GM21423 (cell line): ENCODE results near the gene POFUT2.

Source experiments
- ATAC-seq: cut with Tn5 transposase; IDR thresholded peaks from one replicate; pipeline ENCODE4 v1.9.1; 2021; ENCODE audit warnings: mild to moderate bottlenecking, moderate library complexity; ENCODE audit not compliant: unreplicated experiment

Gene POFUT2

DNA sequence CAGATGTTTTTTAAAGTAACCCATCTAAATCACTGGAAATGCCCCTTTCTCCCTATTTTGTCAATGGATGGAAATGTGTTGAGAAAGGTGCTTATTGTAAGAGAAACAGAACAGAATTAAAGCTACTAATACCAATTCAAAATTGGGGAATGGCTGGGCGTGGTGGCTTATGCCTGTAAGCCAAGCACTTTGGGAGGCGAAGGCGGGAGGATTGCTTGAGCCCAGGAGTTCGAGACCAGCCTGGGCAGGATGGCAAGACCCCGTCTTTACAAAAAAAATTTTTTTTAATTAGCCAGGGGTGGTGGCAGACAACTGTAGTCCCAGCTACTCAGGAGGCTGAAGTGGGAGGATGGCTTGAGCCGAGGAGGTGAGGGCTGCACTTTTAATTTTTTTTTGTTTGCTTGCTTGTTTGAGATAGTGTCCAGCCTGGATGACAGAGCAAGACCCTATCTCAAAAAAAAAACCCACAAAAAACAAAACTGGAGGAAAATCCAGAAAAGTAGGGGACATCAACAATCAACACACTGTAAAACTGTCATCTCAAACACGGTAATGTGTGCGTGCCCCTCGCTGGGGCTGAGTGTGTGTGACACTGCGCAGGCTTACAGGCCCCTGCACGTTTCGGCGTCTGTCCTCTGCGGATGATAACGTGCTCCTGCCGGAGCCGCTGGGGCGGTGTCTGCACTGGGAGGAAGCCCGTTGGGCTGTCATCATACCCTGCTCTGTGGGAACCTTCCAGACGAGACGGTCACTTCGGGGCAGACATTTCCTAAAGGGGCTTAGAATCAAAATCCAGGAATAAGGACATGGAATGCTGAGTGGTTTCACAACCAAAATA, 11.6 kb upstream of the POFUT2 start:
- no peak for ATAC-seq

DNA sequence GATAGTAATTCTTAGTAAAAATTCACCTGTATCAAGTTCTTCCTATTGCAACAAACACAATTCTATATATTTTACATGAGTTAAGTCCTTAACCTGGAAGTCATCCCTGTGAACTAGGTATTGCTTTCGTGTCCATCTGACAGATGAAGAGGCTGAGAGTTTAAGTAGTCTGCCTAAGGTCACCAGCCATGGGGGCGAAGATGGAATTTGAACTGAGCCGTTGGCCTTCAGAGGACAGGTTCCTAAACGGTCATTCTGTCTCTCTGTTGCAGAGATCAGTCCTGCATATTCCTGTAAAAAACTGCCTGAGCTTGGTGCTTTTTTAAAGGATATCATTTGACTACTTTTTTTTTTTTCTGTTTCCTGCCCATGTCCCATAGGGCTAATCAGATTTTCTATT, 10.2 kb upstream of the POFUT2 start:
- no peak for ATAC-seq

DNA sequence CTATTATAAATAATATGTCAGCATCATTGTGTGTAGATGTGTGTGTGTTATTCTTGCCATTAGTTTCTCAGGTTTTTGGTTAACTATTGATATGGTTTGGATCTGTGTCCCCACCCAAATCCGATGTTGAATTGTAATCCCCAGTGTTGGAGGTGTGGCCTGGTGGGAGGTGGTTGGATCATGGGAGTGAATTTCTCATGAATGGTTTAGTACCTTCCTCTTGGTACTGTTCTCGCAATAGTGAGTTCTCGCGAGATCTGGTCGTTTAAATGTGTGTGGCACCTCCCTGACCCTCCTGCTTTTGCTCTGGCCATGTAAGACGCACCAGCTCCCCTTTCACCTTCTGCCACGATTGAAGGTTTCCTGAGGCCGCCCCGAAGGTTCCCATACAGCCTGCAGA, 9.6 kb upstream of the POFUT2 start:
- no peak for ATAC-seq

DNA sequence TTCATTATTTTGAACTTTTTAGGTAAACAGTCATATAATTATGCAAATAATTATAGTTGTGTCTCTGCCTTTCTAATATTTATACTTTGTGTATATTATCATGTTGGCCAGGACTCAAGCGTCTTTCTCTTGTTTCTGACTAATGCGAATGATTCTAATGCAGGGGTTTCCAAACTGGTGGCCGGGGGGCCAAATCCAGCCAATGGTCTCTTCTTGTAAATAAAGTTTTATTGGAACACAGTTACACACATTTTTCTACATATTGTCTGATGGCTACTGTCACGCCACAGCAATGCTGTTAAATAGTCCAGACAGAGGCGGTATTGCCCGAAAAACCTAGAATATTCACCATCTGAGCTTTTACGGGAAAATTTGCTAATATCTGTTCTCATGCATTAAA, 8.9 kb upstream of the POFUT2 start:
- no peak for ATAC-seq

DNA sequence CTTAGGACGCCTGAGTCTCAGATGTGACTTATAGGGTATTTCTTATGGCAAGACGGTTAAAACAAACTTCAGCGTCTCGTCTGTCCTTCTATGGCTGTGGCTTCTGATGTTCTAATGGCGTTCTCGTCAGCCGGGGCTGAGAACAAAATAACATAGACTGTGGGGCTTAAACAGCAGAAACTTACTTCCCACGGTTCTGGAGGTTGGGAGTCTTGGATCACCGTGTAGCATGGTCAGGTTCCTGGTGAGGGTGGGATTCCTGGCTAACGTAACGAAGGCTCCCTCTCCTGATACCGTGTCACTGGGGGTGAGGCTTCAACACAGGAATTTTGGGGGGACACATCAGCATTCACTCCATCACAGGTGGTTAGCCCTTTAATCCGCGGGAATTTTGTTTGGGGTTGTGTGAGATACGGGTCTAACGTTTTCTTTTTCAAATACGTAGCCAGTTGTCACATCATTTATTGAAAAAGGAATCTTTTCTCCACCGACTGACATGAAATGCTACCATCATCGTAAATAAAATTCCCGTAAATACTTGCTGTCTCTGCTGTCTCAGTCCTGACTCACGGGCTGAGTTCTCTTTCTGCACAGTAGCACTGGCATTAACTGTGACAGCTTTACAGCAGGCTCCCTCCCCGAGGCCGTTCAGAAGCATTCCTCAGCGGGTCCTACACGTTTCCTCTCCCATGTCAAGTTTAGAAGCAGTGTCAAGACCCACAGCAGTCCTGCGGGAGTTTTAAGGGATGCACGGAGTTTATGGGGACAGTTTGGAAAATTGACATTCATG, 8.1 kb upstream of the POFUT2 start:
- ATAC-seq = no peak

DNA sequence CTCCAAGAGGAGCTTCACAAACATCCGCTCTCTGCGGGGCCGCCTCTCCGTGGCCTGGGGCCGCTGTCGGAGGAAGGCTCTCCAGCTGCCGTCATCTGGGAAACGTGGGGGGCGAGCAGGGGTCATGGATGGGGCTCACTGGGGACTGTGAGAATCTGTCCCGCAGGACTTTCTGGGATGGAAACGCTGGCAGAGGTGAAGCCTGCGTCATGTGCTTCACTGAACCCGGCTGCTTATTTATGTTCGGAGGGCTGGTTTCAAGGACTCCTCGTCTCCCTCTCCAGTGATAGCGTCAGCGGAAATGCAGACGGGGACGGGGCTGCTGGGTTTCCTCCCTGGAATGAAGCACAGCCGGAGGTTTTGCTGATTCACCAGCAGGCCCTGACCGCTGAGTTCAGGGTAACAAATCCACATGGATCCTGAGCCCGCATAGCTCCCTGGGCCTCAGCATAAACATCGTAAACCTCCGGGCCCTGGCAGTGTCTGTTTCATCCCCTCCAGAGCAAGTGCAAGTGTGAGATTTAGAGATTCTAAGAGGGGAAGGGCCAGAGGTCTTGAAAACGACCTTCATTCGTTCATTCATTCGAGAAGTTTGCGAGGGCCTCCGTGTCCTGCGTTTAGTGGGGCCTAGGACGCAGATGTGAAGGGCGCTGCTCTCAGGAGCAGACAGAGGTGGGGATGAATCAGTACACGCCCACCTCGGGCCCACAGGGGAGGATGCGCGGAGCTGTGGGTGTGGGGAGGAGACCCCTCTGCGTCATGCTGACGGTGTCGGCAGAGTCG, 7.0 kb upstream of the POFUT2 start:
- no peak for ATAC-seq

DNA sequence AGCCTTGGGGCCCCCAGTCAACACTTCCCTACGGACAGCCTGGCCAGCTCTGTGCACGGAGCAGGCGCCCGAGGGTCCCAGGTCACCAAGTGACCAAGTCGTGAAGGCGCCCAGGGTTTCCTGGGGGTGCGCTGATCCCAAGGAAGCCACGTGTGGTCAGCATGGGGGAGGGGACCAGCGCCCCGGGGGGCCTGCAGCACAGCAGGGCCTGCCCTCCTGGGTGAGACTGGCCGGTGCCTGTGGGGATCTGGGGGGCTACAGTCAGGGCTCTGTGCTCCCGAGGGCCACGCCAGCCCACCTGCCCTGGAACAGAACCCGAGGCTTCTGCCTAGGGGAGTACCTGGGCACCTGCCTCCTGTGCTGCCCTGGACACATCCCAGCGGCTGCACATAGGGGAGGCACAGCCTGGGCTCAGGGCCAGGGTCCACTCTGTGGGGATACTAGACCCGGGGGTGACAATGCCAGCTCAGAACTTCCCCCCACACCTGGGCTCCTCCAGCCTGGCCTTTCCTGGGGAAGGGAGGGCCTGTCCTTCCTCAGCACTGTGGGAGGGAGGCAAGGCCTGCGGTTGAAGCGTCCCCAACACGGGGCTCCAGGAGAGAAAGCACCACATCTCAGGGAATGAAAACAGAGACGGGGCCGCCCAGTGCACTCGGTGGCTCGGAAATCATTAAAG, 6.2 kb upstream of the POFUT2 start:
- ATAC-seq = no peak

DNA sequence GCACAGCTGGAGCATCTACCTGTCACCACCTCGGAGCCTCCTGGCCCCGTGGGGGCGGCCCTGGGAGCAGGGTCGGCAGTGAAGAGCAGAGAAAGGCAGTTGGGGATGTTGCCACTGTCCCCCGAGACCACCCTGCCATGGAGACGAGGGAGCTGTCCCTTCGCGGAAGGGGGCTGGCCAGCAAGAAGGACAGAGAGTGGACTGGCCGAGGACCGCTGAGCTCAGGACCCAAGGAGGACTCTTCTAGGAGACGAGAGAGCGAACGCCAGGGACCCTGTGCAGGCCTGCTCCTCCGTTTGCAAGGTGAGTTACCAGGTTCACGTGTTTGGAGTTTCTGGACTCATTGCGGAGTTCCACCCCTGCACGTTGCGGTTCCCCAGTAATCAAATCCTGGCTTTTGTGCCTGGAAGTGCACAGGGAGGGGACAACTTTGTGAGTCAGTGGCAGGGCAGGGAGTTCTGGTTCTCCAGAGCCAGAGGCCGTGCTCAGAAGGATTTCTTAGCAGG, 5.6 kb upstream of the POFUT2 start:
- no peak for ATAC-seq

DNA sequence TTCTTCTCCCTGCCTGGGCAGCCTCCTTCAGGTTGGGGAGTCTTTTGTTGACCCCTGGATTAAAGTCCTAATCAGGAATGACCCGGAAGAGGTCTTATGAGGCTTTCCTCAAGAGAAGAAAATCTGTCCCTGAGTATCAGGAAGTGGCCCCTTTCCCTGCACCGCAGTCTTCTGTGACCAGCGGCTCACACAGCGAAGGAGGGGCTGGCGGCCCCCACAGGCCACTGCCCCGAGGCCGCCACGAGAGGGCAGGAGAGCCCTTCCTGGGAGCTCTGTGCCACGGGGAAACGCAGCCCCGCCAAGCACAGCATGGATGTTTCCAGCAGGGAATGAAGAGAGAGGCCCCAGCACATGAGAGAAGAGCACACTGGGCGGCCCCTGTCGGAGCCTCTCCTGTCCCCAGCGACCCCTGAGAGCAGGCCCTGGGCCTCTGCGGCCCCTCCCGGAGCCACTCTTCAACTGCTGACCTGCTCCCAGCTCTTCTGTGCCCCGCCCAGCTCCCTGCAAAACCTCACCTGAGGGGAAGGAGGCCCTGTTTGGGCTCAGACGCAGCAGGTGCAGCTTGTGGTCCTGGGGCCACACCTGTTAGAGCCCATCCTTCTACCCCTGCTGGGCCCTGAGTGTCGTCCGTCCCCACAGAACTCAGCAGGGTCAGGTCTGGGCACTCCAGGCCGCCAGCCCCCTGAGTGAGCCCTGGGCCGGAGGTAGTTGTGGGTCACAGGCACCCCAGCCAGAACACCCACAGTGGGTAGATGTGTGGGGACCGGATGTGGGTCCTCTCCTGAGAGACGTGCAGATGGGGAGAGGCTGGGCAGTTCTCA, 4.9 kb upstream of the POFUT2 start:
- ATAC-seq = no peak

DNA sequence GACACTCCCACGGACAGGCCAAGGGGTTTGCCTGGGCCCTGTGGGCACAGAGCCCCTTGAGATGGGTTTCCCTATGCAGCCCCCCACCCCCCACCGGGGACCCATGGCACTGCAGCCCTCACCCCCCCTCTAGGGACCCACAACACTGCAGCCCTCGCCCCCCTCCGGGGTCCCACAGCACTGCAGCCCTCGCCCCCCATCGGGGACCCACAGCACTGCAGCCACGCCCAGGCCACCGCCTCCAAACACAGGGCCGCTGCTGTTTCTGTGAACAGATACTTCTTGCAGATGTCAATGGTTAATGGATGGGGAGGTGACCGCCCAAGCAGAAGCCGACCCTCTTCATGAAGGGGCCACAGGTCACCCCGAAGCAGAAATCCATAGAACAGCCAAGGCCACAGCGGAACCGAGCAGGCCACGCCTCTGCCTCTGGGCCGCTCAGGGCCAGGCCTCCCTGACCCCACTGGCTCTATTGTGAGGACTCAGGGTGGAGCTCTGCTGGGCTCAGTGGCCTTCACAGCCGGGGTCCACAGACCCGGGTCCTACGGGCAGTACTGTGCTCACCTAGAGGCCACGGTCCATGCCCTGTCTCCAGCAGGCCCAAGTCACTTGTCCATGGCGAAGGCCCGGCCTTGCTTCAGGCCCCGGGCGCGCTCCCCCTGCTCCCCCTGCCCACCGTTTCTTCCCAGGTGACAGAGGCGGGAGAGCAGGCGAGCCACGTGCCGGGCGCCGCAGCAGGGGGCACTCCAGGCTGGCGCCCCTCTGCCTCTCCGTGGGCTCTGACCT, 4.1 kb upstream of the POFUT2 start:
- ATAC-seq = no peak

DNA sequence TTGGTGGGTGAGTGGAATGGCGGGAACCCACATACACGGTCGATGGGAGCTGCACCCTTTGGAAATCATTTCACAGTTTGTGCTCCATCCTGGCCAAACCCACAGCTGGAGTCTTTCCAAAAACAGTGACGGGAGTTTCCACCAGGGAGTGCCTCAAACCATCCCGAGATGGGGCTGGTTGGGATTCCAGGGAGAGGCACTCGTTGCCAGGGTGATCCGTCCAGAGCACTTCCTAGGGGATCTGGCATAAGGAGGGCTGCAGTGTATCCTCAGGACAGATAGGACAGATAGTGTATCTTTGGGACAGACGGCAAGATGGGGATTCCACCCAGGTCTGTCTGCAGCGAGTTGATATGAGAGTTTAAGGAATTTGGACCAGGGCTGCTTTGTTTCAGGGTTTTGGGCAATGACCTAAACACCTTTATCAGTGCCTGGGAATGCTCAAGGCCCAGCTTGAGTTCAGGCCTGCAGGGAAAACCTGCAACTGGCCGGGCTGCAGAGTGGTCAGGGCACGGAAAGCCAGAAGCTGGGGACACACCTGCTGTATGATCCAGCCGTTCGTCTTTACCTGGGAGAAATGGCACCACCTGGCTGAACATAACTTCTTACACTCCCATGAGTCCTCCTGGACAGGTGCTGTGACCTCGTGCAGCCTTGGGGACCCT, 3.4 kb upstream of the POFUT2 start:
- ATAC-seq = no peak

DNA sequence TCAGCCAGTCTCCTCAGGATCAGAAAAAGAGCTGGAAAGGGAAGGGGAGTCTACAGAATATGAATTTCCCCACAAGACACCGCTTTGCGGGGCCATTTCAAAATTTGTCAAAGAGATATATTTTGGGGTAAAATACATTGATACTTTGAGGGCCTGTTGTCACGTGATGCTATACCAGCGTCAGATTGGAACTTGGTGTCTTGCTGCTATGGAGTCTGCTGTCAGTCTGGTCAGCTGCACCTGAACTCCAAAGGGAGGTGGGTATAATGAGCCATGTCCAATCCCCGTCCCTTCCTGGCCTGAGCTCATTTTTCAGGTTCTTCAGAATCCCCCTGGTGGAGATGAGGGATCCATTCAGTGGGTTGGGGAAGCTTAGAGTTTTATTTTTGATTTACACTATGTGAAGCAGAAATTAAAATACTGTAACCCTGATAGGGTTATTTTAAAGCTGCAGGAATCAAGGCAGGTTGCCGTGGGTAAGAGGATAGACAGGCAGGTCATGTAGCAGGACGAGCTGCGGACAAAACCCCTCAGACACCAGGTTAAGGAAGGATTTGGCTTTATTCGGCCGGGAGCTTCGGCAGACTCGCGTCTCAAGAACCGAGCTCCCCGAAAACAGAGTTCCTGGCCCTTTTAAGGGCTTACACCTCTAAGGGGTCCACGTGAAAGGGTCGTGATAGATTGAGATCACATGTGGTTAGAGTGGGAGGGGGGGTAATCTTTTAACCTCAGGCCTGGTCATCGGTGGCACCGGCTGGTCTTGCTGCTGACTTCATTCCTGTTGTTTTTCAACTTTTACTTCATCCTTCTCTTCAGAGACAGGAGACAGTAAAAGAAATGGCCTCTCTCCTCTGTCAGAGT, 2.2 kb upstream of the POFUT2 start:
- no peak for ATAC-seq

DNA sequence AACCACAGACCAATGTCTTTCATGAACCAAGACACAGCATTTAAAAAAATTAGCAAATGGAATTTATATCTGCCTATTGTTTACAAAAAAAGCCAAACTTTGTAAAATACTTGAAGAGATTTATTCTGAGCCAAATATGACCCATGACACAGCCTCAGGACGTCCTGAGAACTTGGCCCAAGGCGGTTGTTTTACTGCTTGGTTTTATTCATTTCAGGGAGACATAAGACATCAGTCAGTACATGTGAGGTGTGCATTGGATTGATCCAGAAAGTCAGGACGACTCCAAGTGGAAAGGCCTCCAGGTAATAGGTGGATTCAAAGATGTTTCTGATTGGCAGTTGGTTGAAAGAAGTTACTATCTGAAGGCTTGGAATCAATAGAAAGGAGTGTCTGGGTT, 1.4 kb upstream of the POFUT2 start:
- no peak for ATAC-seq

DNA sequence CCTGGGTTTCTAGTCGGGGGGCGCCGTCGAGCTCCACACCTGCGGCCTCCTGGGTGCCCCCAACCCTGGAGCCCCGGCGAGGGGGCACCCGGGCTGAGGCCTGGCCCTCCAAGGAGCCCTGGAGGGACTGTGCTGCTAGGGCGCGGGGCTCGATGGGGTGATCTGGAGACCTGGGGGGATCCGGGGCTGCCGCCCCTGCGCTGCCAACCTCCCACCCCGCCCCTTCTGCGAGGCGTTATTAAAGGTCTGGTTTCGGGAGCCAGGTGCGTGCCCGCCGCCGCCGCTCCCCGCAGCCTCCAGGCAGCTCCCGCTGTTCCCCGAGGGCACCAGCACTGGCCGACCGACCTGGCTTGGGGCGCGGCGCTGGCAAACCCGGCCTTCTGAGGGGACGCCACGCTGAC, 746 bp upstream of the POFUT2 start:
- no peak for ATAC-seq

DNA sequence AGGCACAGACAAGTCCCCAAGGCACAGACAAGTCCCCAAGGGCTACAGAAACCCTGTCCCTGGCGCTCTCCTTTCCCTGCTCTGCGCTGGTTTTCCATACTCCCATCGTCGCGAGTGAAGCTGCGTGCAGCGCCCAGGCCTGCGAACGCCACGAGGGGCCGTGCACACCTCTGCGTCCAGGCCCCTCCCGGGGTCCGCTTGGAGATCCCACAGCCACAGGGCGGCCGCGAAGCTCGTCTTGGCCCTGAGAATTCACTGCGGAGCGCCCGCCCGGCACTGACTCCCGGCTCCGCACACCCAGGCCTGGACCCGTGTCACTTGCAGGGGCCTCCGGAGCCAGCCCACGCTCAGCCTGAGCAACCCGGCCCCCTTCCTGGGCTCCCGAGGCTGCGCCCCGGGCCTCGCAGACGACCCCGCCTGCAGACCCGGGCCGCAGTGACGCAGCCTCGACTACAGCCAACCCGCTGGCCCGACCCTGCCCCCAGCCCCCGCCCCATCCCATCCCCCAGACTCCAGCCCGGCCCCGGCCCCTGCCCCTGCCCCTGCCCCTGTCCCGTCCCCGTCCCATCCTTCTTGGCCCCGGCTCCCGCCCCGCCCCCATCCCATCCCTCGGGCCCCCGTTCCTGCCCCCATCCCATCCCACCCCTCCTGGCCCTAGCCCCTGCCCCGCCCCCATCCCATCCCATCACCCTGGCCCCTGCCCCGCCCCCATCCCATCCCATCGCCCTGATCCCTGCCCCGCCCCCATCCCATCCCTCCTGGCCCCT, 841 bp downstream of the POFUT2 start:
- ATAC-seq = no peak

DNA sequence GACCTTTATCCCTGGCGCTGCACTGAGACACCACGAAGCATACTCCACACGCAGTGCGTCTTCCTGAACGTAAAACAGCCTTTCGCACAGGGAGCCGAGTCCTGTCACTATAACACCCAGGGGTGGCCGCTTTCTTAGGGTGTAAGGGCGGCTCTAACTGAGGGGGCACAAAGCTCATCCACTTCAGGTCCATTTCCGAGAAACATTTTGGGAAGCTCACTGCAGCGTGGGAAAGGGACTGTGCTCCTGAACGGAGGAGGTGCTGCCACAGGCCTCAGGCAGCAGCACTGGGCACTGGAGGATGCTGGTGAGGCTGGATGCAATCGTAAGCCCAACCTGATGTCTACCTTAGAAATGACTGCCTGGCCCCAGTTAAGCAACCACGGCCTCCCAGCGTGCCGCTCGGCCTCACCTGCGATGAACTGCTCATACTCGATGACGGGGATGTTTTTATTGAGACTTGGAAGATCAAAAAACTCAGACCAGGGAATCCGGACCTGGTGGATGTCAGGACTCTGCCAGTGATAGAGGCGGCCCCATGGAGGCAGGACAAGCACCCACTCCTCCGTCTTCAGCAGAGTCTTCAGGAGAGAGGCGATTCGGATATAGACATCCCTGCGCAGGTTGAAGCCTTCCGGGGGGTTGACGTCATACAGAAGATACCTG, 2.3 kb downstream of the POFUT2 start:
- ATAC-seq = no peak

DNA sequence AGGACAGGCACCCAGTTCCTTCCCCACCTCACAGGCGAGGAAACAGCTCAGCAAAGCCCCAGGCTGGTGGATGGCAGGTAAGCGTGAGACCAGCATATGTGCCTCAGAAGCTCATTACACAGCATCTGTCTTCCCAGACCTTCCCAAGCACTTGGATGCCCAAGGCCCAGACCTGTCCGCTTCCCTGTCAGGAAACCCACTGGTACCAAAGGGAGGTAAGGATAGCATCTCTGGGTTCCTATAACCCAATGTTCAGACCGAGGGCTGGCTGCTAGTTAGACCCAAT, 3.3 kb downstream of the POFUT2 start:
- no peak for ATAC-seq
